Lung (tissue), 12 donors: ENCODE measurements around the gene ALKBH2. TPM values are rescaled to one million over a fixed set of nuclear protein-coding genes. Genes with fewer than 3 reads are reported as not detected.

Experiments
- ATAC-seq: fragments of 200-7000 bp; cut with Tn5 transposase; one replicate; pipeline ENCODE4 v1.9.1; 2020; ENCODE audit warnings: moderate number of reproducible peaks; ENCODE audit not compliant: insufficient read depth, low FRiP score
- DNase-seq, 3 donors: peaks; one replicate each; pipeline ENCODE4 v3.0.0-alpha.2; 2013 to 2017
- H3K27ac ChIP-seq, 2 donors: one replicate each; pipeline ENCODE4 v1.5.1; 2013; ENCODE audit warnings: mild to moderate bottlenecking in 2 of 2, moderate library complexity in 2 of 2, control low read depth in 1 of 2, inconsistent platforms in 1 of 2, low read depth in 1 of 2, low read length in 1 of 2
- H3K27me3 ChIP-seq, 3 donors: one replicate each; pipeline ENCODE4 v1.5.1; 2013; ENCODE audit warnings: low read length in 2 of 3; ENCODE audit not compliant: control insufficient read depth in 3 of 3, insufficient read depth in 3 of 3
- H3K36me3 ChIP-seq, 4 donors: one replicate each; pipeline ENCODE4 v1.5.1; 2013; ENCODE audit warnings: low read length in 4 of 4, mild to moderate bottlenecking in 1 of 4, moderate library complexity in 1 of 4; ENCODE audit not compliant: control insufficient read depth in 4 of 4, insufficient read depth in 4 of 4
- H3K4me1 ChIP-seq, 5 donors: one replicate each; pipeline ENCODE4 v1.5.1; 2013; ENCODE audit warnings: low read length in 5 of 5, mild to moderate bottlenecking in 2 of 5, moderate library complexity in 1 of 5; ENCODE audit not compliant: control insufficient read depth in 5 of 5, insufficient read depth in 5 of 5
- H3K4me3 ChIP-seq: one replicate; pipeline ENCODE4 v1.5.1; 2013; ENCODE audit warnings: mild to moderate bottlenecking, control low read depth, moderate library complexity
- H3K9ac ChIP-seq, 2 donors: one replicate each; pipeline ENCODE4 v1.5.1; 2013; ENCODE audit warnings: low read length in 2 of 2, control low read depth in 1 of 2; ENCODE audit not compliant: insufficient read depth in 1 of 2
- H3K9me3 ChIP-seq, 4 donors: one replicate each; pipeline ENCODE4 v1.5.1; 2013; ENCODE audit warnings: low read length in 3 of 4, mild to moderate bottlenecking in 1 of 4, moderate library complexity in 1 of 4; ENCODE audit not compliant: control insufficient read depth in 4 of 4, insufficient read depth in 3 of 4
- WGBS, 2 donors: extraction: QIAGEN DNeasy Blood & Tissue Kit; methylation state at CpG; one replicate each; pipeline ENCODE4 v1.1.7; 2013; 5-methylcytosine and 5-hydroxymethylcytosine counted together
- polyA plus RNA-seq, 2 donors: library from polyadenylated mRNA; stranded (reverse); fragments of 200-250 nt; gene quantifications; one replicate each; pipeline ENCODE4 v1.2.1, GENCODE V29; 2013
- total RNA-seq, 2 donors: library from RNA; depleted of rRNA in 1 of 2; stranded (reverse); fragments of >200 nt in 1 of 2; gene quantifications; one replicate each; pipeline ENCODE4 v1.2.1, GENCODE V29; 2014 to 2021
- TF ChIP-seq, protein P1 (sequence below): IDR thresholded peaks from 2 replicates; pipeline ENCODE4 v1.5.1; 2012; ENCODE audit warnings: mild to moderate bottlenecking; ENCODE audit errors: control extremely low read depth, extremely low read depth
- donor health status: control.
- donor health status: control.
- donor health status: Bipolar disorder and iron deficiency.
- donor health status: healthy.
- donor health status: DM: yes; HTN: yes; CAD: no.

The ALKBH2 gene
- total and polyA plus RNA-seq, 4 donors = 10.7 to 42.5 (median 19.1) TPM

- TF ChIP-seq, protein P1, sequence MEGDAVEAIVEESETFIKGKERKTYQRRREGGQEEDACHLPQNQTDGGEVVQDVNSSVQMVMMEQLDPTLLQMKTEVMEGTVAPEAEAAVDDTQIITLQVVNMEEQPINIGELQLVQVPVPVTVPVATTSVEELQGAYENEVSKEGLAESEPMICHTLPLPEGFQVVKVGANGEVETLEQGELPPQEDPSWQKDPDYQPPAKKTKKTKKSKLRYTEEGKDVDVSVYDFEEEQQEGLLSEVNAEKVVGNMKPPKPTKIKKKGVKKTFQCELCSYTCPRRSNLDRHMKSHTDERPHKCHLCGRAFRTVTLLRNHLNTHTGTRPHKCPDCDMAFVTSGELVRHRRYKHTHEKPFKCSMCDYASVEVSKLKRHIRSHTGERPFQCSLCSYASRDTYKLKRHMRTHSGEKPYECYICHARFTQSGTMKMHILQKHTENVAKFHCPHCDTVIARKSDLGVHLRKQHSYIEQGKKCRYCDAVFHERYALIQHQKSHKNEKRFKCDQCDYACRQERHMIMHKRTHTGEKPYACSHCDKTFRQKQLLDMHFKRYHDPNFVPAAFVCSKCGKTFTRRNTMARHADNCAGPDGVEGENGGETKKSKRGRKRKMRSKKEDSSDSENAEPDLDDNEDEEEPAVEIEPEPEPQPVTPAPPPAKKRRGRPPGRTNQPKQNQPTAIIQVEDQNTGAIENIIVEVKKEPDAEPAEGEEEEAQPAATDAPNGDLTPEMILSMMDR = no peak
- no peak for DNase-seq
- H3K27ac ChIP-seq = peak overlapping the region in 1 of 2 donors; percentile 49
Measured at GRCh38 chr12:109139360-109139759, 46.1 kb upstream of the ALKBH2 start.

GRCh38 chr12:109137055-109137454, 43.8 kb upstream of the ALKBH2 start:
- ATAC-seq (no peak), DNase-seq (no peak)
- WGBS, 2 donors = 81 to 89% methylated on average over 2 of the region's 2 CpGs
- Histone ChIP-seq H3K9me3 (no peaks in the 10 kb centered on the region), H3K27me3 (peaks cover 0 to 2% (median 0%) of the 10 kb centered on the region in 3 donors), H3K27ac (peak overlapping the region in 1 of 2 donors; percentile 70), H3K36me3 (peaks cover 0 to 5% (median 2%) of the 10 kb centered on the region in 4 donors), H3K9ac (no peak overlapping the region), H3K4me1 (peaks cover 0 to 11% (median 3%) of the 10 kb centered on the region in 5 donors), H3K4me3 (no peak overlapping the region)
- TF ChIP-seq, protein P1 = no peak

More at GRCh38 chr12:109139360-109139759, 46.1 kb upstream of the ALKBH2 start:
- Histone ChIP-seq H3K27me3 (no peaks in the 10 kb centered on the region), H3K4me3 (no peak overlapping the region), H3K9ac (no peak overlapping the region), H3K9me3 (no peaks in the 10 kb centered on the region), H3K36me3 (peaks cover 0 to 4% (median 2%) of the 10 kb centered on the region in 4 donors), H3K4me1 (peaks cover 0 to 9% (median 1%) of the 10 kb centered on the region in 5 donors)
- no peak for ATAC-seq
- WGBS, 2 donors = 91 to 98% methylated on average over 9 of the region's 9 CpGs

DNA sequence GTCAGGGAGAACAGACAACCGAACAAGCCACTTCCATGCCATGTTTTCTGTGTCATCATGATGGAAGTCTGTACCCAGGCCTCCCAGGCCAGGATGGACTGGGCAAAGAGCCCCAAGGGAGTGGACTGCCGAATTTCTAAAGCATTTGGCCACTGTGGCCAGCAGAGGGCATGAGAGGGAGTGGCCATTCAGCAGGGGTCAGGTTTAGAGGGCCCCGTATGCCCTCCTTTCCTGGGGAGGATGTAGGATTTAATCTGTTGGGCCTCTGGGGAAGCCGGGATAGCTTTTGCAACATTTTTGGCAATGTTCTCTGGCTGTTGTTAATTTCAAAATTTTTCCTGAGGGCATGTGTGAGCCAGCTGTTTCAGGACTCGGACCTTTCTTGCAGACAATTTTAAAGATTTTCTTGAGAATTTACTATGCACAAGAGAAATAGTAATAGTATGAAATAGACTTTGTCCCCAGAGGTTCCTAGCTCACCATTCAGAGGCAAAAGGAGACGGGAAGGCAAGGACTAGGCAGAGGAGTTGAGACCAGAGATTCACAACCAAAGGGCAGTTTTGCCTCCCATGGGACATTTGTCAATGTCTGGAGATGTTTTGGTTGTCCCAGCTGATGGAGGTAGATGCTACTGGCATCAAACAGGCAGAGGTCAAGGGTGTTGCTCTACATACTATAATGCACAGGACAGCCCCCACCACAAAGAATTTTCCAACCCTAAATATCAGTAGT, 41.1 kb upstream of the ALKBH2 start:
- peaks cover 0 to 1% (median 0%) of the 10 kb centered on the region in 4 donors for H3K36me3 ChIP-seq
- WGBS, 2 donors = 52 to 55% methylated on average over 6 of the region's 6 CpGs
- TF ChIP-seq, protein P1 = no peak
- H3K4me1 ChIP-seq = peaks cover 3 to 11% (median 4%) of the 10 kb centered on the region in 5 donors
- peak overlapping the region in 1 of 2 donors; percentile 10 for H3K27ac ChIP-seq
- DNase-seq (peak; percentile 41 to 74 (median 67)), ATAC-seq (no peak)
- H3K27me3 ChIP-seq = peaks cover 0 to 2% (median 0%) of the 10 kb centered on the region in 3 donors
- H3K4me3 ChIP-seq = no peak overlapping the region
- no peaks in the 10 kb centered on the region for H3K9me3 ChIP-seq
- H3K9ac ChIP-seq = no peak overlapping the region
